GM13977 (cell line): ENCODE measurements around the gene ANOS1.

Experiments used
- DNase-seq: peaks from one replicate; pipeline ENCODE4 v3.0.0; 2012; ENCODE audit warnings: low spot score
- CTCF ChIP-seq: IDR thresholded peaks from 2 replicates; pipeline ENCODE4 v1.5.1; 2012; ENCODE audit warnings: mild to moderate bottlenecking, control low read depth; ENCODE audit not compliant: insufficient read depth; ENCODE audit errors: extremely low read depth, missing control alignments
- in situ Hi-C: fragments of 300-500 bp; cut with MboI; formaldehyde crosslinking; loops from one replicate; pipeline ENCODE4 v1.12.0; 2022; ENCODE audit warnings: low sequenced_read_pairs, low pct_unique_long_range_greater_than_20kb, mixed read lengths, inconsistent platforms; ENCODE audit not compliant: unreplicated experiment

ANOS1 gene

GRCh38 chrX:8627796-8628195 lies 104.1 kb downstream of the ANOS1 start:
- in situ Hi-C loops = no loop called here
- no peak for DNase-seq
- TF ChIP-seq CTCF = no peak

GRCh38 chrX:8607326-8607725 lies 124.6 kb downstream of the ANOS1 start:
- TF ChIP-seq CTCF = no peak
- no peak for DNase-seq
- in situ Hi-C loops = no loop called here

GRCh38 chrX:8604131-8604530 lies 127.8 kb downstream of the ANOS1 start:
- TF ChIP-seq CTCF = no peak
- in situ Hi-C loops = no loop called here
- DNase-seq = no peak

- in situ Hi-C loops = no loop called here
- DNase-seq = no peak
- TF ChIP-seq CTCF = no peak
Measured at GRCh38 chrX:8591501-8591900, 140.4 kb downstream of the ANOS1 start.

- in situ Hi-C loops = no loop called here
- DNase-seq = no peak
- TF ChIP-seq CTCF = no peak
Measured at GRCh38 chrX:8586953-8587352, 145.0 kb downstream of the ANOS1 start.

- TF ChIP-seq CTCF = no peak
- in situ Hi-C loops = no loop called here
- no peak for DNase-seq
Measured at GRCh38 chrX:8579602-8580001, 152.3 kb downstream of the ANOS1 start.

- no peak for DNase-seq
- in situ Hi-C loops = no loop called here
- TF ChIP-seq CTCF = no peak
Measured at GRCh38 chrX:8576821-8577220, 155.1 kb downstream of the ANOS1 start.
